ENCODE results near the gene KLHDC3.

The KLHDC3 gene

GRCh38 chr6:43026365-43026764 is 12.3 kb downstream of the KLHDC3 start:
- no CpG with 5 or more reads among the region's 5 CpGs for WGBS (ENCODE audit: insufficient coverage, insufficient read length)
- Histone ChIP-seq H3K9me3 (ENCODE audit: control insufficient read depth, insufficient read depth, low read length) (no peaks in the 10 kb centered on the region), H3K36me3 (ENCODE audit: control insufficient read depth, insufficient read depth, low read length) (peaks cover 35% of the 10 kb centered on the region), H3K4me1 (ENCODE audit: control insufficient read depth, insufficient read depth, low read length) (no peaks in the 10 kb centered on the region), H3K27me3 (ENCODE audit: control insufficient read depth, insufficient read depth, low read length) (no peaks in the 10 kb centered on the region), H3K27ac (ENCODE audit: low read length) (no peak overlapping the region), H3K4me3 (ENCODE audit: low read length) (no peak overlapping the region)
- no peak for DNase-seq (ENCODE audit: low read depth, low spot score)

- no peak for DNase-seq (ENCODE audit: low read depth, low spot score)
- Histone ChIP-seq H3K4me1 (ENCODE audit: control insufficient read depth, insufficient read depth, low read length) (no peaks in the 10 kb centered on the region), H3K4me3 (ENCODE audit: low read length) (no peak overlapping the region), H3K36me3 (ENCODE audit: control insufficient read depth, insufficient read depth, low read length) (peaks cover 37% of the 10 kb centered on the region), H3K27me3 (ENCODE audit: control insufficient read depth, insufficient read depth, low read length) (no peaks in the 10 kb centered on the region), H3K27ac (ENCODE audit: low read length) (no peak overlapping the region), H3K9me3 (ENCODE audit: control insufficient read depth, insufficient read depth, low read length) (no peaks in the 10 kb centered on the region)
- WGBS (ENCODE audit: insufficient coverage, insufficient read length) = no CpG with 5 or more reads among the region's 9 CpGs
Measured at GRCh38 chr6:43029120-43029519, 15.1 kb downstream of the KLHDC3 start.

GRCh38 chr6:43032326-43032725 is 18.3 kb downstream of the KLHDC3 start:
- DNase-seq (ENCODE audit: low read depth, low spot score) = no peak
- Histone ChIP-seq H3K9me3 (ENCODE audit: control insufficient read depth, insufficient read depth, low read length) (no peaks in the 10 kb centered on the region), H3K36me3 (ENCODE audit: control insufficient read depth, insufficient read depth, low read length) (peaks cover 20% of the 10 kb centered on the region), H3K27ac (ENCODE audit: low read length) (no peak overlapping the region), H3K27me3 (ENCODE audit: control insufficient read depth, insufficient read depth, low read length) (no peaks in the 10 kb centered on the region), H3K4me3 (ENCODE audit: low read length) (no peak overlapping the region), H3K4me1 (ENCODE audit: control insufficient read depth, insufficient read depth, low read length) (no peaks in the 10 kb centered on the region)
- no CpG with 5 or more reads among the region's 4 CpGs for WGBS (ENCODE audit: insufficient coverage, insufficient read length)

- no peak overlapping the region for H3K4me3 ChIP-seq (ENCODE audit: low read length)
- DNase-seq (ENCODE audit: low read depth, low spot score) = no peak
- WGBS (ENCODE audit: insufficient coverage, insufficient read length) = no CpG with 5 or more reads among the region's 2 CpGs
- no peak overlapping the region for H3K27ac ChIP-seq (ENCODE audit: low read length)
- H3K4me1 ChIP-seq (ENCODE audit: control insufficient read depth, insufficient read depth, low read length) = no peaks in the 10 kb centered on the region
- no peaks in the 10 kb centered on the region for H3K9me3 ChIP-seq (ENCODE audit: control insufficient read depth, insufficient read depth, low read length)
- H3K27me3 ChIP-seq (ENCODE audit: control insufficient read depth, insufficient read depth, low read length) = no peaks in the 10 kb centered on the region
- H3K36me3 ChIP-seq (ENCODE audit: control insufficient read depth, insufficient read depth, low read length) = peaks cover 22% of the 10 kb centered on the region
Measured at GRCh38 chr6:43033496-43034189, 19.6 kb downstream of the KLHDC3 start.

GRCh38 chr6:43034190-43034525 is 20.1 kb downstream of the KLHDC3 start:
- no peak for DNase-seq (ENCODE audit: low read depth, low spot score)
- no peaks in the 10 kb centered on the region for H3K27me3 ChIP-seq (ENCODE audit: control insufficient read depth, insufficient read depth, low read length)
- no peaks in the 10 kb centered on the region for H3K9me3 ChIP-seq (ENCODE audit: control insufficient read depth, insufficient read depth, low read length)
- H3K4me1 ChIP-seq (ENCODE audit: control insufficient read depth, insufficient read depth, low read length) = no peaks in the 10 kb centered on the region
- no CpG with 5 or more reads among the region's 2 CpGs for WGBS (ENCODE audit: insufficient coverage, insufficient read length)
- H3K4me3 ChIP-seq (ENCODE audit: low read length) = no peak overlapping the region
- H3K27ac ChIP-seq (ENCODE audit: low read length) = no peak overlapping the region
- peaks cover 23% of the 10 kb centered on the region for H3K36me3 ChIP-seq (ENCODE audit: control insufficient read depth, insufficient read depth, low read length)

GRCh38 chr6:43035495-43036194 is 21.6 kb downstream of the KLHDC3 start:
- no peak overlapping the region for H3K4me3 ChIP-seq (ENCODE audit: low read length)
- H3K9me3 ChIP-seq (ENCODE audit: control insufficient read depth, insufficient read depth, low read length) = no peaks in the 10 kb centered on the region
- peaks cover 16% of the 10 kb centered on the region for H3K36me3 ChIP-seq (ENCODE audit: control insufficient read depth, insufficient read depth, low read length)
- H3K27ac ChIP-seq (ENCODE audit: low read length) = no peak overlapping the region
- no peak for DNase-seq (ENCODE audit: low read depth, low spot score)
- H3K4me1 ChIP-seq (ENCODE audit: control insufficient read depth, insufficient read depth, low read length) = no peaks in the 10 kb centered on the region
- H3K27me3 ChIP-seq (ENCODE audit: control insufficient read depth, insufficient read depth, low read length) = no peaks in the 10 kb centered on the region
- no CpG with 5 or more reads among the region's 4 CpGs for WGBS (ENCODE audit: insufficient coverage, insufficient read length)

GRCh38 chr6:43036712-43037111 is 22.7 kb downstream of the KLHDC3 start:
- Histone ChIP-seq H3K4me3 (ENCODE audit: low read length) (no peak overlapping the region), H3K36me3 (ENCODE audit: control insufficient read depth, insufficient read depth, low read length) (peaks cover 18% of the 10 kb centered on the region), H3K27ac (ENCODE audit: low read length) (no peak overlapping the region), H3K4me1 (ENCODE audit: control insufficient read depth, insufficient read depth, low read length) (no peaks in the 10 kb centered on the region), H3K9me3 (ENCODE audit: control insufficient read depth, insufficient read depth, low read length) (no peaks in the 10 kb centered on the region), H3K27me3 (ENCODE audit: control insufficient read depth, insufficient read depth, low read length) (no peaks in the 10 kb centered on the region)
- DNase-seq (ENCODE audit: low read depth, low spot score) = no peak
- no CpG with 5 or more reads among the region's 9 CpGs for WGBS (ENCODE audit: insufficient coverage, insufficient read length)

- DNase-seq (ENCODE audit: low read depth, low spot score) = no peak
- Histone ChIP-seq H3K4me1 (ENCODE audit: control insufficient read depth, insufficient read depth, low read length) (no peaks in the 10 kb centered on the region), H3K27ac (ENCODE audit: low read length) (no peak overlapping the region), H3K27me3 (ENCODE audit: control insufficient read depth, insufficient read depth, low read length) (no peaks in the 10 kb centered on the region), H3K36me3 (ENCODE audit: control insufficient read depth, insufficient read depth, low read length) (peaks cover 18% of the 10 kb centered on the region), H3K9me3 (ENCODE audit: control insufficient read depth, insufficient read depth, low read length) (no peaks in the 10 kb centered on the region), H3K4me3 (ENCODE audit: low read length) (no peak overlapping the region)
- WGBS (ENCODE audit: insufficient coverage, insufficient read length) = no CpG with 5 or more reads among the region's 5 CpGs
Measured at GRCh38 chr6:43037197-43037596, 23.1 kb downstream of the KLHDC3 start.

- Histone ChIP-seq H3K4me1 (ENCODE audit: control insufficient read depth, insufficient read depth, low read length) (no peaks in the 10 kb centered on the region), H3K27me3 (ENCODE audit: control insufficient read depth, insufficient read depth, low read length) (no peaks in the 10 kb centered on the region), H3K4me3 (ENCODE audit: low read length) (no peak overlapping the region), H3K36me3 (ENCODE audit: control insufficient read depth, insufficient read depth, low read length) (peaks cover 15% of the 10 kb centered on the region), H3K27ac (ENCODE audit: low read length) (no peak overlapping the region), H3K9me3 (ENCODE audit: control insufficient read depth, insufficient read depth, low read length) (no peaks in the 10 kb centered on the region)
- no peak for DNase-seq (ENCODE audit: low read depth, low spot score)
- no CpG with 5 or more reads among the region's 9 CpGs for WGBS (ENCODE audit: insufficient coverage, insufficient read length)
Measured at GRCh38 chr6:43037706-43038105, 23.7 kb downstream of the KLHDC3 start.

GRCh38 chr6:43038727-43039126 is 24.7 kb downstream of the KLHDC3 start:
- DNase-seq (ENCODE audit: low read depth, low spot score) = no peak
- no peaks in the 10 kb centered on the region for H3K4me1 ChIP-seq (ENCODE audit: control insufficient read depth, insufficient read depth, low read length)
- peaks cover 18% of the 10 kb centered on the region for H3K36me3 ChIP-seq (ENCODE audit: control insufficient read depth, insufficient read depth, low read length)
- no CpG with 5 or more reads among the region's 9 CpGs for WGBS (ENCODE audit: insufficient coverage, insufficient read length)
- H3K27ac ChIP-seq (ENCODE audit: low read length) = no peak overlapping the region
- H3K9me3 ChIP-seq (ENCODE audit: control insufficient read depth, insufficient read depth, low read length) = no peaks in the 10 kb centered on the region
- no peaks in the 10 kb centered on the region for H3K27me3 ChIP-seq (ENCODE audit: control insufficient read depth, insufficient read depth, low read length)
- no peak overlapping the region for H3K4me3 ChIP-seq (ENCODE audit: low read length)

Measured in iPS DF 6.9 (cell line).